Common myeloid progenitor, CD34-positive (primary cell): ENCODE results near the gene UQCC3.

Experiments
- CTCF ChIA-PET: fragments of 350-600 bp; sonication (Branson Sonifier 250); formaldehyde crosslinking; loops from one replicate; lab custom pipeline; 2021; ENCODE audit warnings: antibody characterized with exemption; lab: Charles Lee
- POLR2A ChIA-PET: fragments of 350-600 bp; sonication (Branson Sonifier 250); formaldehyde crosslinking; loops from one replicate; lab custom pipeline; 2021; ENCODE audit warnings: antibody characterized with exemption; lab: Charles Lee
- DNase-seq, 3 donors: peaks; one replicate each; pipeline versions ENCODE4 v3.0.0 to v3.0.0-alpha.2; 2013
- H3K27ac ChIP-seq, 2 experiments: 1 replicate in 1 of 2; 2 replicates in 1 of 2; pipeline ENCODE4 v1.7.0; 2013; ENCODE audit warnings: inconsistent platforms in 2 of 2, low read length in 2 of 2, mild to moderate bottlenecking in 2 of 2, low read depth in 1 of 2, moderate library complexity in 1 of 2; ENCODE audit not compliant: severe bottlenecking in 2 of 2, insufficient read depth in 1 of 2, poor library complexity in 1 of 2
- H3K27me3 ChIP-seq, 5 experiments: replicated peaks in 2 of 5; 1 replicate in 3 of 5; 2 replicates in 2 of 5; pipeline versions ENCODE4 v1.6.1 to v1.7.0; 2013; ENCODE audit warnings: low read length in 4 of 5, mild to moderate bottlenecking in 2 of 5, moderate library complexity in 2 of 5, inconsistent platforms in 1 of 5; ENCODE audit not compliant: insufficient read depth in 5 of 5, control insufficient read depth in 4 of 5
- H3K36me3 ChIP-seq, 4 experiments: 1 replicate in 2 of 4; 2 replicates in 2 of 4; pipeline versions ENCODE4 v1.6.1 to v1.7.0; 2013; ENCODE audit warnings: low read length in 3 of 4, control low read depth in 1 of 4, mild to moderate bottlenecking in 1 of 4; ENCODE audit not compliant: control insufficient read depth in 4 of 4, insufficient read depth in 4 of 4
- H3K4me1 ChIP-seq, 4 experiments: 1 replicate in 3 of 4; 2 replicates in 1 of 4; pipeline versions ENCODE4 v1.6.1 to v1.7.1; 2013; ENCODE audit warnings: low read length in 3 of 4, mild to moderate bottlenecking in 3 of 4, control low read depth in 1 of 4, inconsistent platforms in 1 of 4, moderate library complexity in 1 of 4; ENCODE audit not compliant: control insufficient read depth in 4 of 4, insufficient read depth in 4 of 4; ENCODE audit errors: control extremely low read depth in 1 of 4
- H3K4me3 ChIP-seq, 7 experiments: 1 replicate in 4 of 7; 2 replicates in 3 of 7; pipeline versions ENCODE4 v1.5.1 to v1.7.0; 2013; ENCODE audit warnings: mild to moderate bottlenecking in 7 of 7, low read length in 6 of 7, moderate library complexity in 6 of 7, inconsistent platforms in 2 of 7, low read depth in 2 of 7, control low read depth in 1 of 7; ENCODE audit not compliant: insufficient read depth in 4 of 7, control insufficient read depth in 1 of 7; ENCODE audit errors: extremely low read depth in 1 of 7
- H3K9me3 ChIP-seq, 5 experiments: 1 replicate in 4 of 5; 2 replicates in 1 of 5; pipeline versions ENCODE4 v1.6.1 to v1.7.1; 2013; ENCODE audit warnings: low read length in 4 of 5, mild to moderate bottlenecking in 2 of 5, inconsistent platforms in 1 of 5, low read depth in 1 of 5, moderate library complexity in 1 of 5; ENCODE audit not compliant: control insufficient read depth in 4 of 5, insufficient read depth in 2 of 5; ENCODE audit errors: control extremely low read depth in 1 of 5
- WGBS: methylation state at CpG from one replicate; pipeline ENCODE4 v1.1.5; 2013; ENCODE audit not compliant: insufficient coverage; 5-methylcytosine and 5-hydroxymethylcytosine counted together

The UQCC3 gene

DNA sequence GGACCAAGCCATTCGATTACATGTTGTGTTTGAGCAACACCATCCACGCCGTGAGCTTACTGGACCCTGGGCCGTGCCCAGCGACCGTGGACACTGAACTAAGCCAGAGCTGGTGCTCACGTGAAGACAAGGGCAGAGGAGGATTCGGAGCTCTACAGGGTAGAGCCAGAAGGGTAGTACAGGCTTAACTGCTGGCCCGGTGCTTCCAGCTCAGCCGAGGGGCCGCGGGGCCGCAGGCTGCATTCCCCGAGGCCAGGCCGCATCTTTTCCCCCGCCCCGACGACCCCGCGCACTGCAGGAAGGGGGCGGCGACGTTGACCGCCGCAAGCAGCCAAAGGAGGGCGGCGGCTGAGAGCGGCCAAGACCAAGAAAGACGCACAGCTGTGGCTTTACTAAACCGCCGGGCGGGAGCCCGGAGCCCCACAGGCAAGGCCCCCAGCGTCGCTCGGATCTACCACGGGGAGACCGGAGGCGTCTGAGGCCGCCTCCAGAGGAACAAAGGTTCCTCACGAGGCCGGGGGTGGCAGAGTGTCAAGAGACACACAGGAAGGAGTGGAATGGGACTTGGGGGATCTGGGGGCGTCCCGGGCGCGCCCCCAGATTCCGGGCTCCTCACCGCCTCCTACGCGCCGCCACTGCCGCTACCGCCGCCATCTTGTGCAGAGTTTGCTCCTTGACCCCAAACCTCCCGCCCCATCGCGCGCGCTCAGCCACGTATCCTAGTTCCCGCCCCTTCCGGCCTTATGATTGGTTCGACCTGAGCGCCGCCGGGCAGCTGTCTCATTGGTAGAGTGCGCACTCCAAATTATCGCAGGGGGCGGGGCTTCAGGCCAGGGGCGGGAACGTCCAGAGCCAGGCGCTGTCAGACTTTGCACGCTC is 25.3 kb upstream of the UQCC3 start, which contains the start of gene GANAB:
Gene GANAB (minus strand): TSS at position 668 of the 879 bp plus-strand sequence. CDS start 14 bp downstream, at position 654.
- Histone ChIP-seq H3K4me3 (peak within 1 kb of the TSS; percentile 81 to 100 (median 92)), H3K4me1 (peaks cover 0 to 25% (median 21%) of the 10 kb centered on the region in 4 experiments), H3K27ac (peak within 1 kb of the TSS; percentile 93 to 97), H3K9me3 (no peaks in the 10 kb centered on the region), H3K36me3 (peaks cover 13 to 53% (median 26%) of the 10 kb centered on the region in 4 experiments), H3K27me3 (no peaks in the 10 kb centered on the region)
- ChIA-PET CTCF (interaction anchor here (1.0 to 6.0 kb wide), 6 partner anchors 10 to 106 kb away, joined by 3 to 33 read pairs (median 12); partner anchors contain the start of genes B3GAT3, C11orf98, CSKMT and LBHD1), POLR2A (interaction anchor here (0.5 to 3.0 kb wide), 11 partner anchors 8 to 1624 kb away, joined by 3 to 23 read pairs (median 4); partner anchors contain the start of genes B3GAT3, C11orf98, CSKMT and TUT1)
- WGBS, result 0% methylated on average over 61 of the region's 73 CpGs
- peak; percentile 98 to 99 (median 99) for DNase-seq

GRCh38 chr11:62646825-62647608 is 24.5 kb upstream of the UQCC3 start:
- Histone ChIP-seq H3K9me3 (no peaks in the 10 kb centered on the region), H3K4me3 (peak overlapping the region in 2 of 7 experiments; percentile 90 to 97), H3K36me3 (peaks cover 13 to 53% (median 26%) of the 10 kb centered on the region in 4 experiments), H3K27ac (peak overlapping the region in 1 of 2 experiments; percentile 97), H3K27me3 (no peaks in the 10 kb centered on the region), H3K4me1 (peaks cover 0 to 31% (median 24%) of the 10 kb centered on the region in 4 experiments)
- no peak for DNase-seq
- POLR2A ChIA-PET, result interaction anchor here (0.6 to 3.0 kb wide), 8 partner anchors 9 to 185 kb away, joined by 3 to 23 read pairs (median 4); partner anchors contain the start of genes B3GAT3, C11orf98, CSKMT and TUT1
- CTCF ChIA-PET, result interaction anchor here (1.0 to 6.0 kb wide), 7 partner anchors 9 to 139 kb away, joined by 4 to 33 read pairs (median 12); partner anchors contain the start of genes C11orf98, CSKMT, LBHD1 and TUT1
- 87% methylated on average over 25 of the region's 32 CpGs for WGBS

DNA sequence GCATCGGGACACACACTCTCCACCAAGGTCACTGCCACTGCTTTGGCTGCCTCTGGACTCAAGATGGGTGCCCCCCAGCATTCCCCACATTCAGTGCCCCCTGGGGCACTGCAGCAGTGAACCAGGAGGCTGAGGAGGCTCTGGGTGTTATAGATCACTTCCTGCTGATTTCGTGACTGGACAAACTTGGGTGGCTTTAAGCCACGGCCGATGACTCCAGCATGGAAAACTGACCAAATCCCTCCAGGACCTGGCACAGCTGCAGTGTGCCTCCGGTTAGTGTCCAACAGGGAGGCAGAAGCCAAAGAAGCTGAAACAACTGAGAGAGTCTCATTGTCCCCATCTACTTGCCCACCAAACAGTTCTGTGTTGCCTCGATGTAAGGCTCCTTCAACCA is 23.9 kb upstream of the UQCC3 start:
- 100% methylated on average over 6 of the region's 6 CpGs for WGBS
- no peak overlapping the region for H3K4me3 ChIP-seq
- no peak for DNase-seq
- H3K27ac ChIP-seq, result no peak overlapping the region
- peaks cover 0 to 36% (median 28%) of the 10 kb centered on the region in 4 experiments for H3K4me1 ChIP-seq
- H3K9me3 ChIP-seq, result no peaks in the 10 kb centered on the region
- CTCF ChIA-PET, result interaction anchor here (1.0 to 6.0 kb wide), 7 partner anchors 8 to 139 kb away, joined by 4 to 33 read pairs (median 4); partner anchors contain the start of genes C11orf98, CSKMT, LBHD1 and UQCC3
- H3K36me3 ChIP-seq, result peaks cover 11 to 51% (median 26%) of the 10 kb centered on the region in 4 experiments
- H3K27me3 ChIP-seq, result no peaks in the 10 kb centered on the region
- POLR2A ChIA-PET, result interaction anchor here (3.0 kb wide), 1 partner anchor 17 kb away, joined by 23 read pairs; the partner anchor contains the start of genes C11orf98 and CSKMT

- WGBS, result 95% methylated on average over 23 of the region's 24 CpGs
- Histone ChIP-seq H3K27me3 (no peaks in the 10 kb centered on the region), H3K36me3 (peaks cover 8 to 45% (median 24%) of the 10 kb centered on the region in 4 experiments), H3K4me1 (peaks cover 0 to 40% (median 30%) of the 10 kb centered on the region in 4 experiments), H3K27ac (no peak overlapping the region), H3K9me3 (no peaks in the 10 kb centered on the region), H3K4me3 (no peak overlapping the region)
- no peak for DNase-seq
- CTCF ChIA-PET, result interaction anchor here (0.8 to 6.0 kb wide), 9 partner anchors 7 to 61 kb away, joined by 3 to 33 read pairs (median 4); partner anchors contain the start of genes C11orf98, CSKMT, LBHD1 and UQCC3
- POLR2A ChIA-PET, result interaction anchor here (3.0 kb wide), 1 partner anchor 17 kb away, joined by 23 read pairs; the partner anchor contains the start of genes C11orf98 and CSKMT
Observed at GRCh38 chr11:62648185-62648966, 23.1 kb upstream of the UQCC3 start.

DNA sequence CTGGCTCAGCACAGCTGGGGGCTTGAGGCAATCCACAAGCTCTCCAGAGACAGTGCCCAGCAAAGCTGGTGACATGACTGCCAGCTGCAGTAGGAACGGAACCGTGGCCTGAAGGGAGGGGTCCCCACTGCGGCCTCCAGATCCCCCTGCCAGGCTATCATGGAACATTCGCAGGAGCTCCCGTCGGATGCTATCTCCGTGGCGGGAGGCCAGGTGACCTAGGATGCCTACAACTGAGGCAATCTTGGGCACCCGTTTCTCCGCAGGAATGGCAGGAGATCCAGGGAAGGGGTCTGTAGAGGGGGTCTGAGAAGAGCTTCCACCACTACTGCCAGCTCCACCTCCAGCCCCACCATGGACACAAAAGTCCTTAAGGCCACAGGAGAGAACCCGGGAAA is 22.5 kb upstream of the UQCC3 start:
- ChIA-PET POLR2A (no interaction called here), CTCF (interaction anchor here (0.8 to 6.0 kb wide), 8 partner anchors 7 to 61 kb away, joined by 3 to 33 read pairs (median 4); partner anchors contain the start of genes C11orf98, CSKMT, LBHD1 and UQCC3)
- Histone ChIP-seq H3K27ac (no peak overlapping the region), H3K4me1 (peaks cover 0 to 44% (median 33%) of the 10 kb centered on the region in 4 experiments), H3K9me3 (no peaks in the 10 kb centered on the region), H3K4me3 (no peak overlapping the region), H3K36me3 (peaks cover 8 to 40% (median 24%) of the 10 kb centered on the region in 4 experiments), H3K27me3 (no peaks in the 10 kb centered on the region)
- WGBS, result 99% methylated on average over 9 of the region's 11 CpGs
- DNase-seq, result no peak
